Stimulated activated CD4-positive, alpha-beta T cell treated with anti-CD3 and anti-CD28 coated beads, Interleukin-2, amount 100 ng/mL, for 4 hours (primary cell): ENCODE measurements around the gene OR5K1.

Experiments used
- DNase-seq: peaks from one replicate; pipeline ENCODE4 v3.0.0-alpha.2; 2020; ENCODE audit warnings: low read depth

The OR5K1 gene

DNA sequence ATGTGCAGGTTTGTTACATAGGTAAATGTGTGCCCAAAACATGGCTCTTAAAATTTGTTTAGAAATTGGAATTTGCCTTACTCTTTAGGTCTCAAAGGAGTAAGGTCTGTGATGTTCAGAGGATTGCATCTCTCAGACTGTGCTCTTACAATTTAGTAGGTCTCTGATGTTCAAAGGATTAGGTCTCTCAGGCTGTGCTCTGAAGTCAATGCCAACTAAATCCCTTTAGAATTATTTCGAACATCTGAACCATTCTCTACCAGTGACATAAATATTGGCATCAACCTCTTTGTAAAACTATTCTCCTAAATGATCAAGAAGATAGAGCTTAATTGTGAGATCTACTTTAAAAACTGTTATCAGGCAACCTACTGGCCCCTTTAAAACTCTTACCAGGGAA, at the start of gene OR5K1:
Gene OR5K1, plus strand, starts transcription at position 301 of the 400 bp plus-strand sequence. CDS start 6,376 bp downstream, outside the sequence.
- no peak for DNase-seq

DNA sequence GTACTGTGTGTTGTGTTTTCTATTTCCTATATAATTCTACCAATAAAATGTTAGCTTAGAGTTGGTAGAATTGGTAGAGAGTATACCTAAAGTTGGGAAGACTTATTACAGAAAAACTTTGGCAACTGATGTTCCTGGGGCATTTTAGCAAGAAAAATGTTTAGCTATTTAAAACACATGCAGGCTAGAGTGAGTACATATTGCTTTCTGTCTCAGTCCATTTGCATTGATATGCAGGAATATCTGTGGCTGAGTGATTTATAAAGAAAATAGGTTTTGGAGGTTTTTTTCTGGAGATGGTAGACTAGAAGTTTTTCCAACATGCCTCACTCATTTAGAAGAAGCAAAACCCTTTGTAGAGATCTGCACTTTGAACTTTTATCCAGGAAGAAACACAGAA, 30.4 kb upstream of the OR5K1 start:
- no peak for DNase-seq

DNA sequence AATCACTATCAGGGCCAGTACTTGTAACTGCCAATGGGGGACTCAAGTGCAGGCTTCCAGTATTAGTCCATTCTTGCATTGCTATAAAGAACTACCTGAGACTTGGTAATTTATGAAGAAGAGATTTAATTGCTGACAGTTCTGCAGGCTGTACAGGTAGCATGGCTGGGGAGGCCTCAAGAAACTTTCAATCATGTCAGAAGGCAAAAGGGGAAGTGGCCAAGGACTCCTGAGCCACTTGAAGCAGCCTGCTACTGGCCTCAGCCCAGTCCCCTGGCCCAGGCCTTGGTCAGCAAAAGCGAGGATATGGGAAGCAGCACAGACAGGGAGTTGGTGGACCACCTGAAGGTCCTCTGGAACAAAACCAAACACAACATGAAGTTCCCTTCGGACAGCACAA, 29.2 kb upstream of the OR5K1 start:
- DNase-seq: no peak

DNA sequence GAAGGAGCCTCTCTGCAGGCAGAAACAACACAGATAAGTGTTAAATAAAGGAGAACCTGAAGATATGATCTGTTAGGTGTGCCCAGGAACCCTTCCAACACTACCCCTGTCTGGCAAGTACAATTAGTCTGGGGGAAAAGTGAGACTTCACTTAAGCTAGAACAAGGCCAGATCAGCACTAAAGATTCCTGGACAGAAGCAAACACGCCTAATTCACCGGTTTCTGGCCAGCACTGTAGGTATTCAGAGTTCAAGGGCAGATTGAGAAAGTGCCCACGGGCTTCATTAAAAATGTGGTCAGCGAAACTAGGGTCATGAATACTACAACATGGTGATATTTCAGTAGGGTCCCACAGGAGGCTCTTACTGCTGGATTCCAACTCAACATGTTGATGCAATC, 28.6 kb upstream of the OR5K1 start:
- DNase-seq: no peak

DNA sequence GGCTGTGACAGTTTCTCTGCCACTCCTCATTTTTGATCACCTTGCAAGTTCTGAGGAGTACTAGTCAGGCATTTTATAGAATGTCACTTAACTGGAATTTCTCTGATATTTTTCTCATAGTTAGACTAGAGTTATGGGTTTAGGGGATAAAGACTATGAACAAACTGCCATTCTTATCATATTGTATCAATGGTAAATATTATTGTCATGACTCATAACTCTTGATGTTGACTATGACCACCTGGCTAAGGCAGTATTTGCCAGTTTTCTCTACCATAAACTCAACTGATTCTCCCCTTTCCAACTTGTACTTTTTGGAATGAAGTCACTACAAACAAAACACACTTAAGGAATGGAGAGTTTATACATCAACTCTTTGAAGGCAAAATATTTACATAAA, 22.7 kb upstream of the OR5K1 start:
- no peak for DNase-seq

DNA sequence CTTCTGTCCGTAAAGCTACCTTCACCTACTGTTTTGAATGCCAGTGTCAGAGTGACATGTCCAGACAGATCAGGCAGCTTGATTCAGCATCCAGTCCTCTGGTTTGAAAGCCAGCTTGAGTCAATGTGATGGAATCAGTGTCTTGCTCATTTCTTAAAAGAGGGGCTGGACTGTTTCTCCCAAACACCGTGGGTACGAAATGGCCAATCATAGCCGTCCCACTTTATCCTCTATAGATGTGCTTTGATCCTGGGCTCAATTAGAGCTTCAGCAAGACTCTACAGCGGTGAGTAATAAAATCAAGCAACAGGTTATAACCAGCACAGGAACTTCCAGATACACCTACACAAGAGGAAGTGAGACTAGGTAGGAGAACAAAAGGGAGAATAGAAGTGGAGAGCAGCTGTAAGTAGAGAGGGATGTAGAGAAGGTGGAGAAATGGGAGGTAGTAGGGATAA, 17.0 kb upstream of the OR5K1 start:
- DNase-seq: no peak

DNA sequence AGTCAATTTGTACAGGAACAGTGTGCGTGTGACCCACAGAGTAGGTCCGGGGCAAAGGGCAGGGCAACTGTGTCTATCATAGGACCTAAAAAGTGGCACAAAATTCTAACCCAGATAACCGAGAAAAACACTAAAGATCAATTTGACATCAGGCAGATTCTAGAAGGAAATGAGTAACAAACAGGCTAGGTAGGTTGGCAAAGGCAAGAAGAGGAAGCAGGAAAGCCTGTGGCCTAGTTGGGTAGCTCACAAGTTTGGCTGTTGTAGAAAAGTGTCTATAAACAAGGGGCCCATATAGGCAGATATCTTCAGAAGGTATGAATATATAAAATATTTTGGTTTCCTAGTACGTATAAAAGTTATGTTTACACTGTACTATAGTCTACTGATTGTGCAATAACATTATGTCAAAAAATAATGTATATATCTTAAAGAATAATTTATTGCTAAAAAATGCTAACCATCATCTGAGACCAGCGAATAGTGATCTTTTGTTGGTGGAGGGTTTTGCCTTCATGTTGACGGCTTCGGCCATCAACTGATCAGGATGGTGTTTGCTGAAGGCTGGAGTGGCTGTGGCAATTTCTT, 13.3 kb upstream of the OR5K1 start:
- DNase-seq: no peak

DNA sequence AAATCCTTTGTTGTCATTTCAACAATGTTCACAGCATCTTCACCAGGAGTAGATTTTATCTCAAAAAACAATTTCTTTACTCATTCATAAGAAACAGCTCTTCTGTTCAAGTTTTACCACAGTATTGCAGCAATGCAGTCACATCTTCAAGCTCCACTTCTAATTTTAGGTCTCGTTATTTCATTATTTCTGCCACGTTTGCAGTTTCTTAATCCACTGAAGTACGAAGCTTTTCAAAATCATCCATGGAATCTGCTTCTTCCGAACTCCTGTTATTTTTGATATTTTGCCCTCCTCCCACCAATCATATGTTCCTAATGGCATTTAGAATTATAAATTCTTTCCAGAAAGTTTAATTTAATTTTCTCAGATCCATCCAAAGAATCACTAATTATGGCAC, 12.6 kb upstream of the OR5K1 start:
- no peak for DNase-seq

DNA sequence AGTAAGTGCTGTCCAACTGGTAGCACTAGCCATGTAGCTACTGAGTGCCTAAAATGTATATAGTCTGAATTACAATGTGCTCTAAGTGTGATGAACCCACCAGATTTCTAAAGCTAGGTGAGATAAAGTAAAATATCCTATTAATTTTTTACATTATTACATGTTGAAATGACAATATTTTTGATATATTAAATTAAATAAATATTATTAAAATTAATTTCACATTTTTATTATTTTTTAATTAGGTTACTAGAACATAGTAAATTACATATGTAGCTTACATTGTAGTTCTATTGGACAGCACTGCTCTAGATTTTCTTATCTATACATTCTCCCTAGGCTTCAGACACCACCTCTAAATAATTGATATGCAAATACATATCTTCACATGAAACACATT, 9.2 kb upstream of the OR5K1 start:
- DNase-seq: no peak

DNA sequence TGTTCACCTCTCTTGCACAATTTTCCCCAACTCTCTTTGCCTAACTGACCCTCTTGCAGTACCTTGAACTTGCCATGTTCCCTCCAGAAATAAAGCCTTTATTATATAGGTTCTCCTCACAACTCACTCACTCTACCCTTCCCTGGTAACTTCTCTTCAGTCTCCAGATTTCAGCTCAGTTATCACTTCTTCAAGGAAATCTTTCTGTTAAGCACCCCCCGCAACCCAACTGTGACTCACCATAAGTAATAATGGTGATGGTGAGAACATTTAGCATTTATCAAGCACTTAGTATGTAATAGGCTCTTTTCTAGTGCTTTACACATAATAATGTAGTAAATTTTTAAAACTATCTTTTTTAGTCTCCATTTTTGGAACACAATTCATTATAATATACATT, 8.1 kb upstream of the OR5K1 start:
- DNase-seq: no peak

DNA sequence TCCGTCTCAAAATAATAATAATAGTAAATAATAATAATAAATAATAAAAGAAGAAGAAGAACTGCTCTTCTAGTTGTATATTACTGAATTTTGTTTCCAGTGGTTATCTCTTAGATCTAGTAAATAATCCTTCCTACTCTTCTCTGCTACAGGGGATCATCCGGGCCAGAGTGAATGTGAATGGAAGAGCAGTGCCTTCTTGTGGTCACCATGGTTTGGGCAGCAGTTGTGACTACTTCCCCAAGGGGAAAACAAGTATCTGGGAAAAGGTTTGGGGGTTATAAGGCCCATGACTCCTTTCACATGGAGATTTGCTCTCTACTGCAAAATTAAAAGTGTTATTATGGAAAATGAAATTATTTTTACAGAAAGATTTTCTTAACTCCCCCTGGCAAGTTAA, 5.5 kb upstream of the OR5K1 start:
- DNase-seq: no peak

DNA sequence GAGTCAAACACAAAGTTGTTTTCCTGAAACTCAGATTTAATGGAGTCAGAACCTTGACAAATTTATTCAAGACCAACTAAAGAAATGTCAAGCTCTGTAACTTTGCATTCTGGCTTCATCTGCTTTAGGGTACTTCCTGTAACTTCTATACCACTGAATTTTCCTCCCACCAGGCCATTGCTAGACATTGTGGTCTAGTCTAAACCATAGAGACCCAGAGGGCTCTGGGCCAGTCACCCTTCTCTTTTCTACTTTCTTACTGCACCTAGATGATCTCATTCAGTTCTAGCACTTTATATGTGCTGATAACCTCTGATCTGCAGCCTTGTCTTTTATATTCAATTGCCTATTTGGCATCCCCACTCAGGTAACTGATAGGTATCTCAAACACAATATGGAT, 2.8 kb upstream of the OR5K1 start:
- no peak for DNase-seq

DNA sequence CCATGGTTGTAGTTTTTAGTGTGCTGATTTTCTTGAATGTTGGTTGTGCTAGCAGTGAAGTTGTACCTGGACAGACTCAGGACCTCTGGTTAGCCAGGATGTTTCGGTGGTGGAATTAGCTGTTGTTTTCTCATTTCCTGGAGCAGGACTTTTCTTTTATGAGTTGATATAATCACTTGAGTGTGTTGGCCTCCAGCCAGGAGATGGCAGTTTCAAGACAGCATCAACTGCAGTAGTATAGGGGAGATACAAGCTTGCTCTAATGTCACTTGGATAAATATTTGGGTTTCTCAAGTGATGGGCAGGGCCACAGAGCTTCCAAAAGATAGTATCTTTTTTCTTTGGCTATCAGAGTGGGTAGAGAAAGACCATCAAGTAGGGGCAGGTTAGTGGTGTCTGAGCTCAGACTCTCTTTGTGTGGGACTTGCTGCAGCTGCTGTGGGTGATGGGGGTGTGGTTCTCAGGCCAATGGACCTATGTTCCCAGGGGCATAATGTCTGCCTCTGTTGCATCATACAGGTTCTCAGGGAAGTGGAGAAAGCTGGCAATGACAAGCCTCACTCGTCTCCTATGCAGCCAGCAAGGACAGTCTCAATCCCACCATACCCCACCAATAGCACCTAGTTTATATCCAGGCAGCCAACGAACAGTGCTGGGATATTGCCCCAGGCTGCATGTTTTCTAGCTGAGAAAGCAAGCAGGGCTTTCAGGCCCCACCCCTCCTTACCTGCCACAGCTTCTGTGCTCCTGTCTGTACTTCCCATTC, 19.9 kb downstream of the OR5K1 start:
- no peak for DNase-seq

DNA sequence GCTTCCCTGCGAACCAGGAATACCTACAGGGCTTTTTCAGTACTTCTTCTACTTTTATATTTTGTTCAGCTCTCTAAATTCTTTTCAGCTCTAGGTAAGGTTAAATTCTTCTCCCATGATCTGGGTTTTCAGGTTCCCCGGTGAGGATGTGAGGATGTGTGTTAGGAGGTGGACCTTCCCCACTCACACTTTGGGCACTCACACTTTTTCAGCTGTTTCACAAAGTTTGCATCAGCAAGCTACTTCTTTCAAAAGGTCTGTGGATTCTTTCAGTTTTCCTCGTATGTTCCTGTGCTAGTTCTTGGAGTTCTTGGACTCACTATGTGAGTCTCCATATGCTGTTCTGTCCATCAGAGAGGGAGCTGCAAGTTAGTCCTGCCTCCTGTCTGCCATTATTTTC, 20.6 kb downstream of the OR5K1 start:
- no peak for DNase-seq

DNA sequence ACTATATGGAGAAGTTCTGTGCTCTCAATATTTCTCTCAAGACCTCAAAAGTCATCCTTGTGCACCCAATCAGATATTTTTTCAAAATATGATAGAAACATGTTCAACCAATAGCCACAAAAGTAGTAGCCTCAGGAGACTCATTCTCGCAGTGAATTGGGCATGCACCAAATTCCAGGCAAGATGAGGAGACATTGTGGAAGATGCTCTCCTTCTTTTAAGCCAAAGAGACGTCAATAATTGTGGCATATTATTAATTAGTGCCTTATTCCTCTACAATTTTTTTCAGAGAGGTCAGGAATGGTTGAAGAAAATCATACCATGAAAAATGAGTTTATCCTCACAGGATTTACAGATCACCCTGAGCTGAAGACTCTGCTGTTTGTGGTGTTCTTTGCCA, 34.4 kb downstream of the OR5K1 start, which contains the start of gene OR5K2:
Gene OR5K2, plus strand, starts transcription at position 301 of the 400 bp plus-strand sequence. Its CDS starts 0 bp downstream, at position 301.
- no peak for DNase-seq

DNA sequence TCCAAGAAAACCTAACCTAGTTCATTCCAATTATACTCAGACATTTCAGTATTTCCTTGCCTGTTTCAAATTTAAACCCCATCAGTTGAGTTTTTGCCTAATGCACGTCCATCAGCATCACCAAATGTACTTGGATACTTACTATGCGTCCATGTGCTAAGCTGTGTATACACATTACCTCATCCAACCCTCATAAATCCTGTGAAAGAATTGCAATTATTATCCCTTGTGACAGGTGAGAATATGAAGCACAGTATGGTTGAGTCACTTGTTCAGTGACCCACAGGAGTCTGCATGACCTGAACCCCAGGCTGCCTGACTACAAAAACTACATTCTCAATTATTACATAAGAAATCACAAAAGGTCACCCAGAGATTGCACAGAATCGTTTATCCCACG, 37.0 kb downstream of the OR5K1 start:
- DNase-seq: no peak

DNA sequence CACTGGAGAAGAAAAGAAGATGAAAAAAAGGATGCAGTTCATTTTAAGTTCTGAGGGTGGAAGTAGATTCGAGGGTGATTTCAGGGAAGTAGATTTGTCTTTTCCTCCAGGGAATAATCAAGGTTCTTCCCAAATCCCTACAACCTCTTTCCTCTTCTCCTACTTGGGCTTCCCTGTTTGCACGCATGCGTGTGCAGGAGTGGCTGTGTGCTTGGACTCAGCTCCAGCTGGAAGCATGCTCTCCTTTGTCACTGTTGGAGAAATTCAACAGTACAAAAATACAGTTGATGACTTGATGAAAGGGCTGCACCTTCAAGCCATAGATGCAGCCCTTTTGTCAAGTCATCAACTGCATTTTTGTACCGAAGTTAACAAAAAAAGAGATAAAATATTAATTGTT, 38.3 kb downstream of the OR5K1 start:
- DNase-seq: no peak

DNA sequence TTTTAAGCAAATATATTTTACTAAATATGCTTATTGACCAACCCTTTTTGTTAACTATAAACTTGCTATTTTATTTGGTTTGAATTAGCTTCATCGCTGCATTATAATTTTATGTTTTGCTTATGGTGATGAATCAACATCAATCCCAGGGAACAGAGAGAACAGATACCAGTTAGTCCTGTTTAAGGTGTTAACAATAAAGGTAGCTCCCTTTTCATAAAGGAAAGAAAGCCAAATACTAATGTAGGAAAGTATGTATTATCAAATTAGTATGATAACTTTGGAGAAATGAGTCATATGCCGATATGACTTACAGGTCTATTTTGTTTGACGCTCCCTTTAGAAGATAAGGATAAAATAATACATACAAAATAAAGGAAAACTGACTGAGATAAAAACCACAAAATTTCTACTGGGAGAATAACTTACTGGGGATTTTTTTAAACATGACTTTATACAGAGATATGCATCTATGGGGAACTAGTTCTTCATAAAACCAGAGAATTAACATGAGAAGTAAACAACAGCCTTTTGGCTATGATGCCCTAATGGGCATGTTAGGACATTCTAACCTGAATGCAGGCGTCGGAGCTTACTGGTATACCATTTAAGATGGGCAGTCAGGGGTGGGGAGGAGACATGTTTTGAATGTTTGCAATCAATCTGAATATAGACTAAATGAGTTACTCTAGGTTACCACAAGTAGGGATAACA, 39.0 kb downstream of the OR5K1 start:
- no peak for DNase-seq

DNA sequence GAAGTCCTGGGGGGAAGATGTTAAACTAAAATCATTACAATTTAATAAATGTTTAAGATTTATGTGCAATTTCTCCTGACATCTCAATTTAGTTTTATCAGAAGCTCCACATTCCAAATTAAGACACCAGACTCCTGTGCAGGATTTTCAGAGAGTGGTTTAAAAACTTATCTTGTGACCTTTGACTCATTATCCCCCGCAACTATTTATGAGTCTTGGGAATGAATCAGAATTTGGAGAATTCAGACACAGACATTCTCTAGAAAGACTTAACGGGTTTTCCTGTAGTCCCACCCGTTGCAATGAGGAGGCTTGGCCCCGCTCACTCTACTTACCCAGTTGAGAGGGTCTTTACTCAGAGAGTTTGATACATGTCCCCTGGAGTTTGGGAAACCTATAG, 41.5 kb downstream of the OR5K1 start:
- DNase-seq: no peak

DNA sequence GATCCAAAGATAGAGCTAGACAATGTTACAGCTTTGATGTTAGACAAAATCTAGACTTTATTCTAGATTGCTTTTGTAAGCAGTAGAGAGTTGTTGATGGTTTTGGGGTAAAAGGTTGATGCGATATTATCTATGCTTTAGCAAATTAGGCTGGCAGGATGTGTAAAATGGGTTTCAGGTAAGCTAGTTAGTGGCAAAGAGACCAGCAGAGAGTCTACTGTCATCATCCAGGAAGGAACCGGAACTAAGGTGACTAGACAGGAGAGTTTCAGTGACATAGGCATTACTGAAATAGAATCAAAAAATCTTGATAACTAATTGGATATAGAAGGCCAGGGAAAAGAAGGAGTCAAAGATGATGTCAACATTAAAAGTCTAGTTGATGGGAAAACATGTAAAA, 45.6 kb downstream of the OR5K1 start:
- no peak for DNase-seq

DNA sequence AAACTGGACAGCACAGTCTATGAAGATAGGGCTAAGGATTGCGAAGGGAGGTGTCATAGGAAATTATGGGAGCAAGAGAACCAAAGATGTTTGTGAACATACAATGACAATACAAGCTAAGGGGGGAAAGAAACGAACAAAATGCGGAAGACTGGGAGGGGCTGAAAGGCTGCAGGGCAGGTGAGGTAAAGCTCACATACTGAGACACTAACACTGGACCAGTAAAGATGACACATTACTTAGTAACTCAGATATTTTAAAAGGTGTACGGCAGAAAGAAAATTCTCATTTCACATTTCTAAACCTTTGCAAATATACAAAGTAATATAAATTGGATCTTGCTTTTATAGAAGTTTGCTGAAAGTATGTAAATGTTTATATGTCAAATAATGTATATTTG, 49.6 kb downstream of the OR5K1 start:
- no peak for DNase-seq

DNA sequence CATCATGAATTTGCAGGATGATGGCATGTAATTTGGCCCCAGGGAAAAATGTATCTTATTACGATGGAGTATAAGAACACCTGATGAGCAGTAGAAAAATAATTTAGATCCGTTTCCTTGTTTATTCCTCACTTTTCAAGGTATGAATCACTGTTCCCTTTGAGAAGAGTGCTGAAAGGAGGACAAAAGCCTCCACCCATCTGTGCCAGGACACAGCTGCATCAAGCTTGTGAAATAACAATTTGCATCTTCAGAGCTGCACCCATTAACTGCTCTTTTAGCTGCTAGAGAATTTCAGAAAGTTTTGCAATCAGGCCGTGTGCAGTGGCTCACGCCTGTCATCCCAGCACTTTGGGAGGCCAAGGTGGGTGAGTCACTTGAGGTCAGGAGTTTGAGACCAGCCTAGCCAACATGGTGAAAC, 50.1 kb downstream of the OR5K1 start:
- DNase-seq: no peak

DNA sequence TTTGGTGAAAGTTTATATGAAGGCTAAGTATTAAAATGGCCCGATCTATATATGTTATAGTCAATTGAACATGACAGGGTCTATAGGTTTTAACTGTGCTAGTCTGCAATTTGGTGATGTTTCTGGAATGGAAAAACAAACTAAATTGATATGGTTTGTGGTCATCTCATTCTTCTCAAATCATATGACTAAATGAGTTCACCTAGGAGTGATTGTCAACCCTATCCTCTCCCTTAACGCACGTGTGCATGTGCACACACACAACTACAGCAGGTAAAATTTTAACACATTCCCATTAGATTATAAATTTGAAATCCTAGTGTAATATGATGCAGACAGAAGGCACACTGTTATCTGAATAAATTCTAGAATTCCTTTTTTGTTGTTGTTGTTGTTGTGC, 50.7 kb downstream of the OR5K1 start:
- no peak for DNase-seq
